ENCODE data around the gene LHX4. TPM values are rescaled to one million over a fixed set of nuclear protein-coding genes. Genes with fewer than 3 reads are reported as not detected.

The LHX4 gene
- total RNA-seq, 3 donors from 2014 or later: not detected

DNA sequence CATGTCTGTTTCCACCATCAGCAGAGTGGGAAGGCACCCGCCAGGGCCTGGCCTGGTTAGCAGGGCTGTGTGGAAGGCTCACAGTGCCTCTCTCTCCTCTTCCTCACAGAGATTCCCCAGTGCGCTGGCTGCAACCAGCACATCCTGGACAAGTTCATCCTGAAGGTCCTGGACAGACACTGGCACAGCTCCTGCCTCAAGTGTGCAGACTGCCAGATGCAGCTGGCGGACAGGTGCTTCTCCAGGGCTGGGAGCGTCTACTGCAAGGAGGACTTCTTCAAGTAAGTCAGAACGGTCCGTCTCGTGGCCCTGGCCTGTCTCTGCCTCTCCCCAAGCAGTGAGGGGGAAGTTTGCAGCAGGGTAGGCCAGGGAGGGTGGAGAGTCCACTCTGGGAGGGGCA is 18.1 kb downstream of the LHX4 start:
- Histone ChIP-seq H3K4me1 (no peaks in the 10 kb centered on the region), H3K9me3 (no peaks in the 10 kb centered on the region), H3K27ac (no peak overlapping the region), H3K4me3 (no peak overlapping the region), H3K36me3 (no peaks in the 10 kb centered on the region), H3K27me3 (peaks cover 0 to 19% of the 10 kb centered on the region in 2 donors)
- intact Hi-C loops (cut with DNase I; ENCODE audit: low total_unique reads): no loop called here
- no peak for DNase-seq (ENCODE audit: low spot score in 2 of 2)
- TF ChIP-seq, protein P1, sequence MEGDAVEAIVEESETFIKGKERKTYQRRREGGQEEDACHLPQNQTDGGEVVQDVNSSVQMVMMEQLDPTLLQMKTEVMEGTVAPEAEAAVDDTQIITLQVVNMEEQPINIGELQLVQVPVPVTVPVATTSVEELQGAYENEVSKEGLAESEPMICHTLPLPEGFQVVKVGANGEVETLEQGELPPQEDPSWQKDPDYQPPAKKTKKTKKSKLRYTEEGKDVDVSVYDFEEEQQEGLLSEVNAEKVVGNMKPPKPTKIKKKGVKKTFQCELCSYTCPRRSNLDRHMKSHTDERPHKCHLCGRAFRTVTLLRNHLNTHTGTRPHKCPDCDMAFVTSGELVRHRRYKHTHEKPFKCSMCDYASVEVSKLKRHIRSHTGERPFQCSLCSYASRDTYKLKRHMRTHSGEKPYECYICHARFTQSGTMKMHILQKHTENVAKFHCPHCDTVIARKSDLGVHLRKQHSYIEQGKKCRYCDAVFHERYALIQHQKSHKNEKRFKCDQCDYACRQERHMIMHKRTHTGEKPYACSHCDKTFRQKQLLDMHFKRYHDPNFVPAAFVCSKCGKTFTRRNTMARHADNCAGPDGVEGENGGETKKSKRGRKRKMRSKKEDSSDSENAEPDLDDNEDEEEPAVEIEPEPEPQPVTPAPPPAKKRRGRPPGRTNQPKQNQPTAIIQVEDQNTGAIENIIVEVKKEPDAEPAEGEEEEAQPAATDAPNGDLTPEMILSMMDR (IDR thresholded peaks at IDR 0.05): no peak
- TF ChIP-seq POLR2A (IDR thresholded peaks at IDR 0.05) (no peak), POLR2AphosphoS5 (IDR thresholded peaks at IDR 0.05) (no peak)

GRCh38 chr1:180248731-180249681 is 18.9 kb downstream of the LHX4 start:
- Histone ChIP-seq H3K4me1 (no peaks in the 10 kb centered on the region), H3K27me3 (peaks cover 0 to 13% of the 10 kb centered on the region in 2 donors), H3K9me3 (no peaks in the 10 kb centered on the region), H3K4me3 (no peak overlapping the region), H3K27ac (no peak overlapping the region), H3K36me3 (no peaks in the 10 kb centered on the region)
- TF ChIP-seq, protein P1 (IDR thresholded peaks at IDR 0.05): no peak
- TF ChIP-seq POLR2A (IDR thresholded peaks at IDR 0.05) (no peak), POLR2AphosphoS5 (IDR thresholded peaks at IDR 0.05) (no peak)
- intact Hi-C loops (cut with DNase I; ENCODE audit: low total_unique reads): no loop called here
- DNase-seq (ENCODE audit: low spot score in 2 of 2): no peak

GRCh38 chr1:180249725-180250498 is 19.8 kb downstream of the LHX4 start:
- Histone ChIP-seq H3K4me1 (no peaks in the 10 kb centered on the region), H3K9me3 (no peaks in the 10 kb centered on the region), H3K27ac (no peak overlapping the region), H3K4me3 (no peak overlapping the region), H3K36me3 (no peaks in the 10 kb centered on the region), H3K27me3 (peaks cover 0 to 16% of the 10 kb centered on the region in 2 donors)
- intact Hi-C loops (cut with DNase I; ENCODE audit: low total_unique reads): no loop called here
- no peak for DNase-seq (ENCODE audit: low spot score in 2 of 2)
- TF ChIP-seq, protein P1 (IDR thresholded peaks at IDR 0.05): no peak
- TF ChIP-seq POLR2A (IDR thresholded peaks at IDR 0.05) (no peak), POLR2AphosphoS5 (IDR thresholded peaks at IDR 0.05) (no peak)

- Histone ChIP-seq H3K4me3 (no peak overlapping the region), H3K4me1 (no peaks in the 10 kb centered on the region), H3K27ac (no peak overlapping the region), H3K9me3 (no peaks in the 10 kb centered on the region), H3K27me3 (peaks cover 0 to 21% of the 10 kb centered on the region in 2 donors), H3K36me3 (no peaks in the 10 kb centered on the region)
- no peak for TF ChIP-seq POLR2AphosphoS5 (IDR thresholded peaks at IDR 0.05)
- TF ChIP-seq, protein P1 (IDR thresholded peaks at IDR 0.05): no peak
- TF ChIP-seq POLR2A (IDR thresholded peaks at IDR 0.05): no peak
- intact Hi-C loops (cut with DNase I; ENCODE audit: low total_unique reads): no loop called here
- no peak for DNase-seq (ENCODE audit: low spot score in 2 of 2)
Measured at GRCh38 chr1:180250499-180250770, 20.4 kb downstream of the LHX4 start.

Measured in breast epithelium (tissue), 4 donors.